Ishikawa (cell line): Measurements from ENCODE around the gene SDK1.

Source experiments
- CEBPB ChIP-seq: IDR thresholded peaks from 2 replicates; pipeline ENCODE4 v1.6.1; 2012
- CREB1 ChIP-seq: IDR thresholded peaks from 2 replicates; pipeline ENCODE4 v1.6.1; 2012; ENCODE audit warnings: low read depth
- EGR1 ChIP-seq: IDR thresholded peaks from 2 replicates; pipeline ENCODE4 v1.6.1; 2012
- EP300 ChIP-seq: IDR thresholded peaks from 2 replicates; pipeline ENCODE4 v1.6.1; 2012; ENCODE audit warnings: borderline replicate concordance
- FOXM1 ChIP-seq: IDR thresholded peaks from 2 replicates; pipeline ENCODE4 v1.6.1; 2012; ENCODE audit warnings: low read depth, borderline replicate concordance
- MAX ChIP-seq: IDR thresholded peaks from 2 replicates; pipeline ENCODE4 v1.6.1; 2012
- NFIC ChIP-seq: IDR thresholded peaks from 2 replicates; pipeline ENCODE4 v1.6.1; 2012
- RAD21 ChIP-seq: IDR thresholded peaks from 2 replicates; pipeline ENCODE4 v1.6.1; 2012; ENCODE audit warnings: low read depth
- TAF1 ChIP-seq: IDR thresholded peaks from 2 replicates; pipeline ENCODE4 v1.6.1; 2012; ENCODE audit warnings: low read depth, mild to moderate bottlenecking
- TEAD4 ChIP-seq: IDR thresholded peaks from 2 replicates; pipeline ENCODE4 v1.6.1; 2012
- USF1 ChIP-seq: IDR thresholded peaks from 2 replicates; pipeline ENCODE4 v1.6.1; 2012
- YY1 ChIP-seq: IDR thresholded peaks from 2 replicates; pipeline ENCODE4 v1.6.1; 2012; ENCODE audit warnings: low read depth
- TF ChIP-seq, protein P1 (sequence below): IDR thresholded peaks from 2 replicates; pipeline ENCODE4 v1.6.1; 2012; ENCODE audit warnings: low read depth, mild to moderate bottlenecking

DNA sequence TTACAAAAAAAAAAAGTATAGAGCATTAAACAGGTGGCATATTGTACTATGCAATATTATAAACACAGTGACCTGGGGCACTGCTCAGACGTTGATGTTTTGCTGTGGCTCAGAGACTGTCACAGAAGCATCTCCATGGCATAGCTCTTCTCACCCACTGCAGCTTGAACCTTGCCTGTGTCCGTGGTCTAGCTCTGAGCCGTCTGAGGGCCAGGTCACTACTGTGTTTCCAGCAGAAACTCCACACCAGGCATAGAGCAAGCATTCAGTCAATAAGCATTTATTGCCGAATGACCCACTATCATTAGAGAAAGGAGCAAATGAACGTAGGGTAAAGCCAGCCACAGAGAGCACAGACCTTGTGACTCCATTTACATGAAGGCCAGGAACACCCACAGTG, 937.8 kb downstream of the SDK1 start:
- TF ChIP-seq TAF1 (no peak), CREB1 (no peak), FOXM1 (no peak), TEAD4 (no peak), CEBPB (no peak), RAD21 (no peak), EP300 (no peak), YY1 (no peak), USF1 (no peak), EGR1 (no peak), MAX (no peak), NFIC (no peak)
- TF ChIP-seq, protein P1, sequence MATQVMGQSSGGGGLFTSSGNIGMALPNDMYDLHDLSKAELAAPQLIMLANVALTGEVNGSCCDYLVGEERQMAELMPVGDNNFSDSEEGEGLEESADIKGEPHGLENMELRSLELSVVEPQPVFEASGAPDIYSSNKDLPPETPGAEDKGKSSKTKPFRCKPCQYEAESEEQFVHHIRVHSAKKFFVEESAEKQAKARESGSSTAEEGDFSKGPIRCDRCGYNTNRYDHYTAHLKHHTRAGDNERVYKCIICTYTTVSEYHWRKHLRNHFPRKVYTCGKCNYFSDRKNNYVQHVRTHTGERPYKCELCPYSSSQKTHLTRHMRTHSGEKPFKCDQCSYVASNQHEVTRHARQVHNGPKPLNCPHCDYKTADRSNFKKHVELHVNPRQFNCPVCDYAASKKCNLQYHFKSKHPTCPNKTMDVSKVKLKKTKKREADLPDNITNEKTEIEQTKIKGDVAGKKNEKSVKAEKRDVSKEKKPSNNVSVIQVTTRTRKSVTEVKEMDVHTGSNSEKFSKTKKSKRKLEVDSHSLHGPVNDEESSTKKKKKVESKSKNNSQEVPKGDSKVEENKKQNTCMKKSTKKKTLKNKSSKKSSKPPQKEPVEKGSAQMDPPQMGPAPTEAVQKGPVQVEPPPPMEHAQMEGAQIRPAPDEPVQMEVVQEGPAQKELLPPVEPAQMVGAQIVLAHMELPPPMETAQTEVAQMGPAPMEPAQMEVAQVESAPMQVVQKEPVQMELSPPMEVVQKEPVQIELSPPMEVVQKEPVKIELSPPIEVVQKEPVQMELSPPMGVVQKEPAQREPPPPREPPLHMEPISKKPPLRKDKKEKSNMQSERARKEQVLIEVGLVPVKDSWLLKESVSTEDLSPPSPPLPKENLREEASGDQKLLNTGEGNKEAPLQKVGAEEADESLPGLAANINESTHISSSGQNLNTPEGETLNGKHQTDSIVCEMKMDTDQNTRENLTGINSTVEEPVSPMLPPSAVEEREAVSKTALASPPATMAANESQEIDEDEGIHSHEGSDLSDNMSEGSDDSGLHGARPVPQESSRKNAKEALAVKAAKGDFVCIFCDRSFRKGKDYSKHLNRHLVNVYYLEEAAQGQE = no peak
